HCT116 (cell line): Measurements from ENCODE around the gene RASSF5. TPM values are rescaled to one million over a fixed set of nuclear protein-coding genes. Genes with fewer than 3 reads are reported as not detected.

Experiments
- ATAC-seq: fragments of 200-7000 bp; cut with Tn5 transposase; 2 replicates; pipeline ENCODE4 v1.9.1; 2020; ENCODE audit warnings: mild to moderate bottlenecking, moderate library complexity
- BruUV-seq: library from RNA; stranded (reverse); fragments of 400-500 nt; replicated peaks from 2 replicates; lab custom pipeline; 2021; lab: Mats Ljungman, UMichigan
- CTCF ChIA-PET: fragments of 300-600 bp; sonication (Branson Sonifier 250); formaldehyde crosslinking; loops from one replicate; lab custom pipeline; 2021; ENCODE audit warnings: antibody characterized with exemption; lab: Charles Lee
- POLR2A ChIA-PET: fragments of 300-600, 350-600 bp; sonication (Branson Sonifier 250); formaldehyde crosslinking; loops from one replicate; lab custom pipeline; 2021; ENCODE audit warnings: antibody characterized with exemption; lab: Charles Lee
- RAD21 ChIA-PET, 2 experiments: fragments of 300-600 bp; sonication (Branson Sonifier 250); formaldehyde crosslinking; loops; one replicate each; lab custom pipeline; 2023; ENCODE audit warnings: low total read pairs in 2 of 2; ENCODE audit not compliant: uncharacterized antibody in 2 of 2, unreplicated experiment in 2 of 2, low non-redundant PET in 1 of 2; lab: Charles Lee
- DNase-seq: peaks from one replicate; pipeline ENCODE4 v3.0.0-alpha.2; 2010; ENCODE audit warnings: low read depth, low spot score
- H2AFZ ChIP-seq: fragments of 200-600 bp; shearing (Covaris generic), sonication (generic); 2 replicates; pipeline ENCODE4 v1.6.1; 2017; ENCODE audit warnings: low read depth, mixed run types, mixed read lengths, antibody characterized with exemption, low read length; ENCODE audit not compliant: poor library complexity, severe bottlenecking
- H3K27ac ChIP-seq: 2 replicates; pipeline ENCODE4 v1.5.1; 2012; ENCODE audit warnings: low read depth, low read length
- H3K27me3 ChIP-seq: fragments of 200-600 bp; sonication (generic); 2 replicates; pipeline ENCODE4 v1.6.1; 2016; ENCODE audit warnings: mixed run types, low read length, mixed read lengths; ENCODE audit not compliant: insufficient read depth
- H3K36me3 ChIP-seq, 2 experiments: fragments of 200-500 bp in 1 of 2; fragments of 200-600 bp in 1 of 2; sonication (Bioruptor generic) in 1 of 2; sonication (generic) in 1 of 2; 2 replicates each; pipeline versions ENCODE4 v1.5.1 to v1.6.1; 2014 to 2016; ENCODE audit warnings: low read length in 2 of 2, inconsistent platforms in 1 of 2, mixed read lengths in 1 of 2, mixed run types in 1 of 2; ENCODE audit not compliant: insufficient read depth in 2 of 2, control insufficient read depth in 1 of 2
- H3K4me1 ChIP-seq, 2 experiments: fragments of 200-600 bp in 1 of 2; sonication (generic) in 1 of 2; 2 replicates each; pipeline versions ENCODE4 v1.5.1 to v1.6.1; 2012 to 2017; ENCODE audit warnings: low read length in 2 of 2, inconsistent platforms in 1 of 2, mild to moderate bottlenecking in 1 of 2, mixed read lengths in 1 of 2, mixed run types in 1 of 2, moderate library complexity in 1 of 2; ENCODE audit not compliant: insufficient read depth in 2 of 2, control insufficient read depth in 1 of 2
- H3K4me2 ChIP-seq: fragments of 200-600 bp; sonication (generic); 2 replicates; pipeline ENCODE4 v1.6.1; 2017; ENCODE audit warnings: mixed run types, low read length, mixed read lengths
- H3K4me3 ChIP-seq, 2 experiments: fragments of 200-600 bp in 1 of 2; sonication (generic) in 1 of 2; replicated peaks in 1 of 2; 2 replicates each; pipeline ENCODE4 v1.5.1; 2011 to 2016; ENCODE audit warnings: low read length in 2 of 2, control low read depth in 1 of 2, low read depth in 1 of 2, mild to moderate bottlenecking in 1 of 2, mixed read lengths in 1 of 2, mixed run types in 1 of 2
- H3K79me2 ChIP-seq: fragments of 200-600 bp; sonication (generic); 2 replicates; pipeline ENCODE4 v1.6.1; 2017; ENCODE audit warnings: mild to moderate bottlenecking, mixed run types, low read length, moderate library complexity, mixed read lengths; ENCODE audit not compliant: insufficient read depth
- H3K9ac ChIP-seq: fragments of 200-600 bp; sonication (generic); 2 replicates; pipeline ENCODE4 v1.6.1; 2016; ENCODE audit warnings: low read length, mixed read lengths
- H3K9me2 ChIP-seq: fragments of 200-600 bp; sonication (generic), shearing (Covaris generic); 2 replicates; pipeline ENCODE4 v1.6.1; 2017; ENCODE audit warnings: mixed run types, mild to moderate bottlenecking, moderate library complexity; ENCODE audit not compliant: insufficient read depth
- H3K9me3 ChIP-seq, 2 experiments: fragments of 200-500 bp in 1 of 2; fragments of 200-600 bp in 1 of 2; sonication (Bioruptor generic) in 1 of 2; sonication (generic) in 1 of 2; 2 replicates each; pipeline ENCODE4 v1.6.1; 2014 to 2017; ENCODE audit warnings: low read length in 2 of 2, mixed read lengths in 2 of 2, inconsistent platforms in 1 of 2, low read depth in 1 of 2, mild to moderate bottlenecking in 1 of 2, mixed run types in 1 of 2, moderate library complexity in 1 of 2; ENCODE audit not compliant: control insufficient read depth in 1 of 2, insufficient read depth in 1 of 2
- H4K20me1 ChIP-seq: fragments of 200-600 bp; sonication (generic), shearing (Covaris generic); 2 replicates; pipeline ENCODE4 v1.6.1; 2017; ENCODE audit warnings: mixed run types, mild to moderate bottlenecking, moderate library complexity; ENCODE audit not compliant: insufficient read depth
- ATF3 ChIP-seq: IDR thresholded peaks from 2 replicates; pipeline ENCODE4 v1.6.1; 2012
- CEBPB ChIP-seq: IDR thresholded peaks from 2 replicates; pipeline ENCODE4 v1.6.1; 2012; ENCODE audit warnings: low read depth
- JUND ChIP-seq: IDR thresholded peaks from 2 replicates; pipeline ENCODE4 v1.6.1; 2012
- MAX ChIP-seq: IDR thresholded peaks from 2 replicates; pipeline ENCODE4 v1.6.1; 2012
- RAD21 ChIP-seq: IDR thresholded peaks from 2 replicates; pipeline ENCODE4 v1.6.1; 2012; ENCODE audit warnings: low read depth, mild to moderate bottlenecking
- SIN3A ChIP-seq: IDR thresholded peaks from 2 replicates; pipeline ENCODE4 v1.6.1; 2012; ENCODE audit warnings: low read depth
- TCF7L2 ChIP-seq: IDR thresholded peaks from 2 replicates; pipeline ENCODE4 v1.7.0; 2011; ENCODE audit warnings: borderline replicate concordance, inconsistent platforms; ENCODE audit not compliant: insufficient read depth, insufficient read length; ENCODE audit errors: extremely low read depth
- ZFX ChIP-seq: fragments of 450-650 bp; IDR thresholded peaks from 2 replicates; pipeline ENCODE4 v1.6.1; 2017
- ZNF274 ChIP-seq: fragments of 200-500 bp; sonication (Bioruptor generic); IDR thresholded peaks from 2 replicates; pipeline ENCODE4 v1.6.1; 2014; ENCODE audit warnings: mild to moderate bottlenecking, low read depth, low read length, inconsistent platforms
- intact Hi-C: fragments of 100-400 bp; cut with micrococcal nuclease; formaldehyde crosslinking; loops from 2 replicates; pipeline ENCODE4 v1.10.0; 2022
- total RNA-seq: library from RNA; stranded (reverse); gene quantifications from one replicate; pipeline ENCODE4 v1.2.1, GENCODE V29; 2021; ENCODE audit not compliant: unreplicated experiment
- TF ChIP-seq, protein P1 (sequence below): IDR thresholded peaks from 2 replicates; pipeline ENCODE4 v1.6.1; 2011; ENCODE audit warnings: mild to moderate bottlenecking, low read length, moderate library complexity; ENCODE audit not compliant: insufficient replicate concordance; ENCODE audit errors: extremely low read depth

The RASSF5 gene
- total RNA-seq, 1 experiment from 2014 or later: 5.4 TPM

DNA sequence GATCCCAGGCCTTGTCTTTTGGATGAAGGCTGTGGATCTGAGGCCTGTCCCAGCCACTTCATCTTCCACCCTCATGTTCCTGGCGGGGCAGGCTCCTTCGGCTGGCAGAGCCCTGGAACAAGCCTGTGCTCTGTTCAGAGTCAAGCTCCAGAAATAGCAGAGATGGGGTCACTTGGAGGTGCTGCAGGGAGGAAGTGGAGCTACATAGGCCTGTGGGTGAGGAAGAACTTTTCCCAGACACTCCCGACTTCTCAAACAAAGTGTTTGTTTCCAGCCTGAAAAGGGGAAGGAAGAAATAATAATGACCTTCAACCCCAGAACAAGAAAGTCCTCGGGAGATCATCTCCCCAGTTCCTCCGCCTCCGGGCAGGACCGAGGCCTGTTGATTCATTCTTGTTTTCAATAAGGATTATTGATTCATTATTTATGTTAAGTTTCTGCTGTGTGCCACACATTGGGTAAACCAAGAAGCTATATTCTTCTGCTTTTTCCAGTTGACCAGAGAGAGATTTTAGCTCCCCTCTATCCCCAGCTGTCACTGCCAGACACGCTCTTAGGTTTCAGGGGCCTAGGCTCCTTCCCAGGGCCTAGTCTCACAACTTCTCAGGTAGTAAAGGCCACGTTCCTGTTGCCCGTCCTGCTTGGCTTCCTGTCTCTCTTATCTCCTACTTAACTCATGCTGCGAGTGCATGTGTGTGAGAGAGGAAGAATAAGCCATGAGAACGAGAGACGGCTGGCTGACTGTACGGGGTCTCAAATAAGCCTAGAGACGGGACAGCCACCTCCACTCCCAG, 20.1 kb upstream of the RASSF5 start:
- no peak for ATAC-seq
- Histone ChIP-seq H3K27ac (no peak overlapping the region), H3K27me3 (no peaks in the 10 kb centered on the region), H3K9ac (no peak overlapping the region), H3K9me3 (no peaks in the 10 kb centered on the region), H2AFZ (no peak overlapping the region), H4K20me1 (no peaks in the 10 kb centered on the region), H3K79me2 (no peaks in the 10 kb centered on the region), H3K4me1 (no peaks in the 10 kb centered on the region), H3K36me3 (no peaks in the 10 kb centered on the region), H3K9me2 (no peaks in the 10 kb centered on the region), H3K4me2 (no peak overlapping the region), H3K4me3 (no peak overlapping the region)
- ChIA-PET RAD21 (no interaction called here), CTCF (no interaction called here), POLR2A (no interaction called here)
- no peak for DNase-seq
- TF ChIP-seq ATF3 (no peak), TCF7L2 (no peak), CEBPB (no peak), JUND (no peak), RAD21 (no peak), ZFX (no peak), SIN3A (no peak), MAX (no peak)
- no TSS peak for BruUV-seq
- intact Hi-C loops: no loop called here

- ATAC-seq (no peak), DNase-seq (no peak)
- Histone ChIP-seq H3K4me1 (no peaks in the 10 kb centered on the region), H3K27me3 (no peaks in the 10 kb centered on the region), H3K36me3 (no peaks in the 10 kb centered on the region), H3K9me2 (no peaks in the 10 kb centered on the region), H2AFZ (no peak overlapping the region), H3K9ac (no peak overlapping the region), H3K9me3 (no peaks in the 10 kb centered on the region), H3K79me2 (no peaks in the 10 kb centered on the region), H3K4me3 (no peak overlapping the region), H3K27ac (no peak overlapping the region), H3K4me2 (no peak overlapping the region), H4K20me1 (no peaks in the 10 kb centered on the region)
- ChIA-PET RAD21 (no interaction called here), POLR2A (no interaction called here), CTCF (no interaction called here)
- intact Hi-C loops: no loop called here
- BruUV-seq: no TSS peak
- TF ChIP-seq, protein P1, sequence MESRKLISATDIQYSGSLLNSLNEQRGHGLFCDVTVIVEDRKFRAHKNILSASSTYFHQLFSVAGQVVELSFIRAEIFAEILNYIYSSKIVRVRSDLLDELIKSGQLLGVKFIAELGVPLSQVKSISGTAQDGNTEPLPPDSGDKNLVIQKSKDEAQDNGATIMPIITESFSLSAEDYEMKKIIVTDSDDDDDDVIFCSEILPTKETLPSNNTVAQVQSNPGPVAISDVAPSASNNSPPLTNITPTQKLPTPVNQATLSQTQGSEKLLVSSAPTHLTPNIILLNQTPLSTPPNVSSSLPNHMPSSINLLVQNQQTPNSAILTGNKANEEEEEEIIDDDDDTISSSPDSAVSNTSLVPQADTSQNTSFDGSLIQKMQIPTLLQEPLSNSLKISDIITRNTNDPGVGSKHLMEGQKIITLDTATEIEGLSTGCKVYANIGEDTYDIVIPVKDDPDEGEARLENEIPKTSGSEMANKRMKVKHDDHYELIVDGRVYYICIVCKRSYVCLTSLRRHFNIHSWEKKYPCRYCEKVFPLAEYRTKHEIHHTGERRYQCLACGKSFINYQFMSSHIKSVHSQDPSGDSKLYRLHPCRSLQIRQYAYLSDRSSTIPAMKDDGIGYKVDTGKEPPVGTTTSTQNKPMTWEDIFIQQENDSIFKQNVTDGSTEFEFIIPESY: no peak
- TF ChIP-seq TCF7L2 (no peak), CEBPB (no peak), ATF3 (no peak), MAX (no peak), ZNF274 (no peak)
Measured at GRCh38 chr1:206487970-206488369, 19.4 kb upstream of the RASSF5 start.
